ENCODE data around the gene KLHL6. TPM values are rescaled to one million over a fixed set of nuclear protein-coding genes. Genes with fewer than 3 reads are reported as not detected.

The KLHL6 gene
- total and polyA plus RNA-seq, 2 of the 13 experiments (the other 11 are each of a cell fraction or from before 2014, with no cell fraction given) = not detected

GRCh38 chr3:183515968-183516851, 39.3 kb downstream of the KLHL6 start:
- Histone ChIP-seq H3K4me2 (ENCODE audit: low read depth, low read length) (no peak overlapping the region), H4K20me1 (ENCODE audit: insufficient read depth, low read length) (no peaks in the 10 kb centered on the region), H3K4me1 (ENCODE audit: insufficient read depth, low read length) (peaks cover 37% of the 10 kb centered on the region), H3K27me3 (ENCODE audit: control insufficient read depth in 1 of 2, insufficient read depth in 2 of 2, low read length in 2 of 2) (peaks cover 0 to 26% of the 10 kb centered on the region in 2 experiments; a peak in 3 of 5 replicates), H3K36me3 (replicated peaks in 1 of 2; ENCODE audit: control insufficient read depth in 1 of 2, insufficient read depth in 2 of 2, low read length in 2 of 2) (no peaks in the 10 kb centered on the region), H3K9ac (ENCODE audit: insufficient read depth, low read depth, low read length) (no peak overlapping the region), H3K79me2 (ENCODE audit: insufficient read depth, low read length) (no peaks in the 10 kb centered on the region), H3K27ac (ENCODE audit: extremely low read length, insufficient read depth, low read length) (no peak overlapping the region), H3K9me3 (ENCODE audit: low read length) (no peaks in the 10 kb centered on the region), H2AFZ (ENCODE audit: low read length) (no peak overlapping the region), H3K4me3 (replicated peaks in 1 of 3; ENCODE audit: insufficient read depth in 1 of 3, low read depth in 2 of 3, low read length in 3 of 3) (no peak overlapping the region)
- no peak for DNase-seq (ENCODE audit: low spot score)
- TF ChIP-seq MAFK (conservative IDR thresholded peaks at IDR 0.05 in 1 of 2, IDR thresholded peaks at IDR 0.05 in 1 of 2; ENCODE audit: low read length in 2 of 2) = peak; percentile 74 to 82
- TF ChIP-seq ZNF432 (CRISPR knock-in tag; IDR thresholded peaks at IDR 0.05; ENCODE audit: borderline replicate concordance) = no peak
- peak; percentile 59 for TF ChIP-seq MAFF (IDR thresholded peaks at IDR 0.05; ENCODE audit: low read depth, low read length)
- no peak for FAIRE-seq
- ATAC-seq = no peak
- 68% methylated on average over 9 of the region's 9 CpGs for WGBS (ENCODE audit: low lambda C conversion rate)
- CTCF ChIA-PET (ENCODE audit: low intra/inter-chr PET ratio, low total read pairs) = no interaction called here
- in situ Hi-C loops (cut with HindIII; ENCODE audit: extremely low pct_ligation_motif_present, low pct_unique_long_range_greater_than_20kb) = no loop called here
- no TSS peak for BruUV-seq (replicated peaks)
- POLR2A ChIA-PET = no interaction called here
- intact Hi-C loops (cut with micrococcal nuclease; ENCODE audit: unreplicated experiment) = no loop called here

GRCh38 chr3:183514021-183514420, 41.5 kb downstream of the KLHL6 start:
- H3K79me2 ChIP-seq (ENCODE audit: insufficient read depth, low read length) = no peaks in the 10 kb centered on the region
- H3K36me3 ChIP-seq (replicated peaks in 1 of 2; ENCODE audit: control insufficient read depth in 1 of 2, insufficient read depth in 2 of 2, low read length in 2 of 2) = no peaks in the 10 kb centered on the region
- ChIA-PET CTCF (ENCODE audit: low intra/inter-chr PET ratio, low total read pairs) (no interaction called here), POLR2A (no interaction called here)
- H3K9ac ChIP-seq (ENCODE audit: insufficient read depth, low read depth, low read length) = no peak overlapping the region
- H3K4me1 ChIP-seq (ENCODE audit: insufficient read depth, low read length) = peaks cover 34% of the 10 kb centered on the region
- H4K20me1 ChIP-seq (ENCODE audit: insufficient read depth, low read length) = no peaks in the 10 kb centered on the region
- no peak overlapping the region for H3K4me2 ChIP-seq (ENCODE audit: low read depth, low read length)
- peaks cover 0 to 23% of the 10 kb centered on the region in 2 experiments; a peak in 2 of 5 replicates for H3K27me3 ChIP-seq (ENCODE audit: control insufficient read depth in 1 of 2, insufficient read depth in 2 of 2, low read length in 2 of 2)
- no peaks in the 10 kb centered on the region for H3K9me3 ChIP-seq (ENCODE audit: low read length)
- intact Hi-C loops (cut with micrococcal nuclease; ENCODE audit: unreplicated experiment) = no loop called here
- no peak overlapping the region for H3K27ac ChIP-seq (ENCODE audit: extremely low read length, insufficient read depth, low read length)
- H2AFZ ChIP-seq (ENCODE audit: low read length) = no peak overlapping the region
- WGBS (ENCODE audit: low lambda C conversion rate) = 48% methylated on average over 6 of the region's 6 CpGs
- ATAC-seq = 0 out of 3 replicates have a peak, but pooled peaks have one; percentile 29
- H3K4me3 ChIP-seq (replicated peaks in 1 of 3; ENCODE audit: insufficient read depth in 1 of 3, low read depth in 2 of 3, low read length in 3 of 3) = no peak overlapping the region
- TF ChIP-seq NR2F1 (CRISPR knock-in tag; IDR thresholded peaks at IDR 0.05) (no peak), DBP (CRISPR knock-in tag; IDR thresholded peaks at IDR 0.05; ENCODE audit: not compliant biosample characterization) (no peak), SNAPC5 (CRISPR knock-in tag; IDR thresholded peaks at IDR 0.05; ENCODE audit: borderline replicate concordance) (no peak), HOXA3 (CRISPR knock-in tag; IDR thresholded peaks at IDR 0.05) (no peak), CCDC6 (CRISPR knock-in tag; IDR thresholded peaks at IDR 0.05) (no peak), ZSCAN31 (CRISPR knock-in tag; IDR thresholded peaks at IDR 0.05; ENCODE audit: low read depth) (no peak)
- DNase-seq (ENCODE audit: low spot score) = no peak
- no peak for FAIRE-seq
- BruUV-seq (replicated peaks) = no TSS peak
- in situ Hi-C loops (cut with HindIII; ENCODE audit: extremely low pct_ligation_motif_present, low pct_unique_long_range_greater_than_20kb) = no loop called here

Data from HepG2 (cell line).